Ishikawa (cell line): ENCODE data around the gene TTLL13.

Source experiments
- CEBPB ChIP-seq: IDR thresholded peaks from 2 replicates; pipeline ENCODE4 v1.6.1; 2012
- CREB1 ChIP-seq: IDR thresholded peaks from 2 replicates; pipeline ENCODE4 v1.6.1; 2012; ENCODE audit warnings: low read depth
- EP300 ChIP-seq: IDR thresholded peaks from 2 replicates; pipeline ENCODE4 v1.6.1; 2012; ENCODE audit warnings: borderline replicate concordance
- FOXM1 ChIP-seq: IDR thresholded peaks from 2 replicates; pipeline ENCODE4 v1.6.1; 2012; ENCODE audit warnings: low read depth, borderline replicate concordance
- NFIC ChIP-seq: IDR thresholded peaks from 2 replicates; pipeline ENCODE4 v1.6.1; 2012
- RAD21 ChIP-seq: IDR thresholded peaks from 2 replicates; pipeline ENCODE4 v1.6.1; 2012; ENCODE audit warnings: low read depth
- TAF1 ChIP-seq: IDR thresholded peaks from 2 replicates; pipeline ENCODE4 v1.6.1; 2012; ENCODE audit warnings: low read depth, mild to moderate bottlenecking
- TEAD4 ChIP-seq: IDR thresholded peaks from 2 replicates; pipeline ENCODE4 v1.6.1; 2012
- ZBTB7A ChIP-seq: IDR thresholded peaks from 2 replicates; pipeline ENCODE4 v1.6.1; 2012; ENCODE audit warnings: low read depth
- TF ChIP-seq, protein P1 (sequence below): IDR thresholded peaks from 2 replicates; pipeline ENCODE4 v1.6.1; 2012

DNA sequence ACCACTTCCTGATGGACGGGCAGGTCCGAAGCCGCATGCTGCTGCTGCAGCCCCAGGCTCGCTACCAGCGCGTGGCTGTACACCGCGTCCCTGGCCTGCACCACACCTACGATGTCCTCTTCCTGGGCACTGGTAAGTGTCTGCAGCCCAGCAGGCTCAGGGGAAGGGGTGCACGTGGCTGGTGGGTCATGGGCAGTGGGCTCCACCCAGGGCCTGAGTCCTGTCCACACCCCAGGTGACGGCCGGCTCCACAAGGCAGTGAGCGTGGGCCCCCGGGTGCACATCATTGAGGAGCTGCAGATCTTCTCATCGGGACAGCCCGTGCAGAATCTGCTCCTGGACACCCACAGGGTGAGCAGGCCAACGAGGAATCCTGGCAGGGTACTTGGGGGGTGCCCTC is 24.3 kb upstream of the TTLL13 start:
- TF ChIP-seq TAF1: no peak
- TF ChIP-seq ZBTB7A: no peak
- TF ChIP-seq CREB1: no peak
- TF ChIP-seq, protein P1, sequence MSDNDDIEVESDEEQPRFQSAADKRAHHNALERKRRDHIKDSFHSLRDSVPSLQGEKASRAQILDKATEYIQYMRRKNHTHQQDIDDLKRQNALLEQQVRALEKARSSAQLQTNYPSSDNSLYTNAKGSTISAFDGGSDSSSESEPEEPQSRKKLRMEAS: no peak
- no peak for TF ChIP-seq FOXM1
- no peak for TF ChIP-seq TEAD4
- TF ChIP-seq RAD21: no peak
- no peak for TF ChIP-seq EP300
- no peak for TF ChIP-seq CEBPB
- no peak for TF ChIP-seq NFIC
